ENCODE data around the gene SLAMF9. TPM values are rescaled to one million over a fixed set of nuclear protein-coding genes. Genes with fewer than 3 reads are reported as not detected.
A peak's percentile ranks its signal among the peaks of the same experiment; 100 is the strongest.

The SLAMF9 gene
- total RNA-seq, 2 experiments from 2014 or later = not detected

DNA sequence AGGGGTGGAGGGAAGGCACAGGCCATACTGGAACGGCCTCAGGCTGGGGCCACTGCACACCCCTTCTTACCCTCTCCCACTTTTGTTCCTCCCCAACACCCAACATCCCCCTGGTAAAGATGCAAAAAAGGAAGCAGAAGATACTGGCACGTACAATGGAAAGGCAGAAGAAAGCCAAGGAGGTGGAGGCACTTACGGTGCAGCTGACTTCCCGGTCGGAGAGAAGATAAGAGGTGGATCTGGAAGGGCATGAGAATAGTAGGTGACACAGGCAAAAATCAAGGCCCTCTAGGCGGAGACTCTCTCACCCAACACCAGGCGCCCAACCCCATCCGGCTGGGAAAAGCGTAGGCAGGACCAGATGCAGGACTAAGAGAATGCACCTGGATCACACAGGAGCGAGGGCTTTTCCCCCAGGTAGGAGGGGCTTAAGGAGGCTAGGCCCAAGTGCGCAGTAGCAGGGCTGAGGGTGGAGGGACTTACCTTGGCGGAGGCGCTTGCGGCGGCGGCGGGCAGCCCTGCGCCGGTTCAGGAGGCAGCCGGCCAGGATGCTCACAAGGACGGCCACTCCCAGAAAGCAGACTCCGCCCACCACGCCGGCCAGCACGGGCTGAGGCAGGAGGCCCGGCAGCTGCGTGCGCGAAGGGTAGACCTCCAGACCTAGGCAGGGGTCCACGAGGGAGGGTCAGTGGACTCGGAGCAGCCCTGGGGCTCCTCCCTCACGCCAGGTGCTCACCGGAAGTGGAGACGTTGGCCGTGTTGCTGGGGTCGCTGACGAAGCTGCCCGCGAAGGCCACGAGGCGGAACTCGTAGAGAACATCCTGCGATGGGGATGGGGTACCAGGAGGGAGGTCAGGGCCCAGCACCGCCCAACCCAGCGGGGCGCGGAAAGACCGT is 24.6 kb downstream of the SLAMF9 start:
- no peak overlapping the region for H3K27ac Mint-ChIP-seq
- no peak for DNase-seq
- H3K27me3 Mint-ChIP-seq = no peaks in the 10 kb centered on the region
- H3K4me1 Mint-ChIP-seq (ENCODE audit: low read depth) = peaks cover 6% of the 10 kb centered on the region
- peaks cover 3% of the 10 kb centered on the region for H3K36me3 Mint-ChIP-seq
- ChIA-PET CTCF (interaction anchor here (16.2 kb wide), 1 partner anchor 75 kb away, joined by 311 read pairs; no protein-coding TSS in a partner anchor), POLR2A (no interaction called here)
- no peak overlapping the region for H3K4me3 Mint-ChIP-seq
- intact Hi-C loops (cut with micrococcal nuclease) = loop anchor here (10.0 kb wide), 1 partner anchor 715 kb away; the partner anchor contains the start of gene SLAMF1
- H3K9me3 Mint-ChIP-seq = no peaks in the 10 kb centered on the region

DNA sequence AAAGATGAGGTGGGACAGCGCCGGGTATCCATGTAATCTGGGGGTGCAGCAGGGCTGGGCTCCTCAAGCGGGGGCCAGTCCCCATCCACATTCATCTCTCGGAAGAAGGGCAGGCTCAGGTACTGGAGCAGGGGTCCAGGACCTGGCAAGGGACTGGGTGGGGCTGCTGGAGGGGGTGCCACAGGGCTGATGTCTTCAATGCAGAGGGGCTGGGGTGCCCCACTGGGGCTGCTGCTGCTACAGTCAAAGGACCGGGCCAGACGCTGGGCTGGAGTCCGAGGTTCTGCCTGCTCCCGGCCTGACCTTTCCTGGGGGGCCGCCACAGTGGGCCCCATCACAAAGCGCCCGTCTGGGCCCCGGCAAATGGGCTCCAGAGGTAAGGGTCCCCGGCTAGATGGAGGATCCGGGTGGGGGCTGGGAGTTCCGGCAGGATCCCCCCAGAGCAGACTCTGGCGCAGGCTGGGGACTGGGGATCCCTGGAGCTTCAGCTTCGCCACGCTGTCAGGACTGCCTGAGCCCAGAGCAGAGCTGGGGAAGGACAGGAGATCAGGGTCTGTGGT is 25.5 kb downstream of the SLAMF9 start:
- Mint-ChIP-seq H3K27me3 (no peaks in the 10 kb centered on the region), H3K36me3 (peaks cover 11% of the 10 kb centered on the region), H3K4me3 (no peak overlapping the region), H3K27ac (no peak overlapping the region), H3K4me1 (ENCODE audit: low read depth) (peaks cover 6% of the 10 kb centered on the region), H3K9me3 (no peaks in the 10 kb centered on the region)
- POLR2A ChIA-PET = interaction anchor here (0.6 kb wide), 1 partner anchor 79 kb away, joined by 3 read pairs; no protein-coding TSS in a partner anchor
- no peak for DNase-seq
- intact Hi-C loops (cut with micrococcal nuclease) = loop anchor here (10.0 kb wide), 1 partner anchor 716 kb away; the partner anchor contains the start of gene SLAMF1
- CTCF ChIA-PET = interaction anchor here (16.2 kb wide), 1 partner anchor 75 kb away, joined by 311 read pairs; no protein-coding TSS in a partner anchor

DNA sequence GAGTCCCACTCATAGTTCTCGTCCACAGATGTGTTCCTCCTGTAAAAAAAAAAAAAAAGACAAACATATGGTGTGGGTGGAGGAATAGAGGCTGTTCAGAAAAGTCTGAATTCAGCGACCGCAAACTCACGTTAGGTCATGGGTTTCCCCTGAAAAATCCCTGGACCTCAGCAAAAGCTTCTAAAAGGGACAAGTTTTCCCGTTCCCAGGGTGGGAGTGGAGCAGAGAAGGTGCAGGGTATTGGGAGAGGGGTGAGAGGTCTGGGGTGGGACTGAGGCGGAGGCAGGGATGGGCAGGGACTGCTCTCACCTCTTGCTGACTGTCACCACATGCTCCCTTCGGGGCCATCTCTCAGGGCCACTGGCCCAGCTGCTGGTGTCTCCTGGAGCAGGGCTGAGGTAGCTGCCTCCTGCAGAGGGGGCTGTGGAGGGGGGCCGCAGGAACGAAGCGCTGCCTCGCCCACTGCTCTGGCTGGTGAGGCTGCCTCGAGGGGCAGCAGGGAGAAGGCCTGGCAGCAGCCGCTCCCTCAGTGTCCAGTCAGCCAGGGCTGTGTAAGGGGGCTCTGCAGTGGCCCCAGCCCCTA is 26.1 kb downstream of the SLAMF9 start:
- no peaks in the 10 kb centered on the region for H3K27me3 Mint-ChIP-seq
- POLR2A ChIA-PET = interaction anchor here (0.6 kb wide), 2 partner anchors 80 to 646 kb away, joined by 3 to 7 read pairs; no protein-coding TSS in a partner anchor
- H3K4me3 Mint-ChIP-seq = no peak overlapping the region
- peaks cover 17% of the 10 kb centered on the region for H3K36me3 Mint-ChIP-seq
- CTCF ChIA-PET = interaction anchor here (16.2 kb wide), 1 partner anchor 76 kb away, joined by 311 read pairs; no protein-coding TSS in a partner anchor
- H3K9me3 Mint-ChIP-seq = no peaks in the 10 kb centered on the region
- intact Hi-C loops (cut with micrococcal nuclease) = loop anchor here (10.0 kb wide), 1 partner anchor 717 kb away; the partner anchor contains the start of gene SLAMF1
- no peak overlapping the region for H3K27ac Mint-ChIP-seq
- no peak for DNase-seq
- peaks cover 11% of the 10 kb centered on the region for H3K4me1 Mint-ChIP-seq (ENCODE audit: low read depth)

DNA sequence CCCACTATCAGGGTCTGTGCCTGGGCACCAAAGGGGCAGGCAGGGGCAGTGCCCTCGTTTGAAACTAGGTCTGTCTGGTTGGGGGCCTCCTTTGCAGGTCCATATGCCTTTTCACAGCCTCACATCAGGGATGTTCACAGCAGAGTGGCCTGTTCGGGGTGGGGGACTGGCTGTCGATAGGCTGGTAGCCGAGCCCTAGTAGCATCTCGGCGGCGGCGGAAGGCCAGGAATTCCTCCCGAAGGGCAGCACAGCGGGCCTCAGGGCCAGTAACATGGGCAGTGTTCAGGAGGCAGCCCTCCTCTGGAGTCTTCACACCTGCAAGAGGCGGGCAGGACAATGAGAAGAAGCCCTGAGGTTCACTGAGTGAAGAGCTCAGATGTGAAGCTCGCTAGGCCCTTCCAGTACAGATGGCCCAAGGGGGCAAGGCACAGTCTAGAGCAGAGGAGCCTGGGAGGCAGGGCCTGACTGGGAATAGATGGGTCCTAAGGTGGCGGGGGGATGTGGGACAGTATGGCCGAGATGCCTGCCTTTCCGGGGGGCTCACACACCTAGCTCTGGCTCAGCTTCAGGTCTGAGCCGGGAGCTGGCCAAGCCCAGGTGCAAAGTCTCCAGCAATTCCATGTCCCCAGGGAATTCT is 26.7 kb downstream of the SLAMF9 start:
- CTCF ChIA-PET = interaction anchor here (16.2 kb wide), 1 partner anchor 77 kb away, joined by 311 read pairs; no protein-coding TSS in a partner anchor
- DNase-seq = no peak

DNA sequence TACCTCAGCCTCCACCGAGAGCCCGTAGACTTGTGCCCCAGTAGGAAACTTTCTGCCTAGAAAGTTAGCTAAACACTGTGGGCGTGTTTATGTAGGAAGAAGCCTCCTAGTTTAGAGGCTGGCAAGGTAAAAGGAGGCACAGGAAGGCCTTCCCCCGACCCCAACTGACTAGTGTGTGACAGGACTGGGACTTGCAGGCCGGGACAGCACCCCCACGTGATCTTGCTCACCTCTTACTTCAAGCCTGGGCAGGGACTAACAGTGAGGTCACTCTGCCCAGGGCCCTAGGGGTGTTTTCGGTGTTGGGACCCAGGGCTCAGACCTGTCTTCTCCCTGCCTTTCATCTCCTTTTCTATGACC is 28.3 kb downstream of the SLAMF9 start:
- H3K4me3 Mint-ChIP-seq = peak overlapping the region; percentile 93
- intact Hi-C loops (cut with micrococcal nuclease) = loop anchor here (1.0 to 10.0 kb wide), 3 partner anchors 106 to 837 kb away; partner anchors contain the start of genes PIGM and SLAMF1
- peaks cover 31% of the 10 kb centered on the region for H3K36me3 Mint-ChIP-seq
- POLR2A ChIA-PET = interaction anchor here (0.6 to 4.3 kb wide), 9 partner anchors 11 to 336 kb away, joined by 3 to 29 read pairs (median 5); partner anchors contain the start of genes DCAF8 and DUSP23
- H3K27ac Mint-ChIP-seq = peak overlapping the region; percentile 98
- H3K4me1 Mint-ChIP-seq (ENCODE audit: low read depth) = peaks cover 33% of the 10 kb centered on the region
- no peaks in the 10 kb centered on the region for H3K27me3 Mint-ChIP-seq
- CTCF ChIA-PET = interaction anchor here (0.9 to 16.2 kb wide), 5 partner anchors 10 to 81 kb away, joined by 4 to 311 read pairs (median 9); partner anchors contain the start of gene IGSF9
- H3K9me3 Mint-ChIP-seq = no peaks in the 10 kb centered on the region
- peak; percentile 78 for DNase-seq

More for the DNA sequence above, 26.7 kb downstream of the SLAMF9 start:
- POLR2A ChIA-PET = interaction anchor here (0.6 kb wide), 1 partner anchor 646 kb away, joined by 7 read pairs; no protein-coding TSS in a partner anchor
- Mint-ChIP-seq H3K4me3 (no peak overlapping the region), H3K27me3 (no peaks in the 10 kb centered on the region), H3K27ac (no peak overlapping the region), H3K36me3 (peaks cover 19% of the 10 kb centered on the region), H3K9me3 (no peaks in the 10 kb centered on the region), H3K4me1 (ENCODE audit: low read depth) (peaks cover 16% of the 10 kb centered on the region)
- intact Hi-C loops (cut with micrococcal nuclease) = loop anchor here (10.0 kb wide), 1 partner anchor 717 kb away; the partner anchor contains the start of gene SLAMF1

DNA sequence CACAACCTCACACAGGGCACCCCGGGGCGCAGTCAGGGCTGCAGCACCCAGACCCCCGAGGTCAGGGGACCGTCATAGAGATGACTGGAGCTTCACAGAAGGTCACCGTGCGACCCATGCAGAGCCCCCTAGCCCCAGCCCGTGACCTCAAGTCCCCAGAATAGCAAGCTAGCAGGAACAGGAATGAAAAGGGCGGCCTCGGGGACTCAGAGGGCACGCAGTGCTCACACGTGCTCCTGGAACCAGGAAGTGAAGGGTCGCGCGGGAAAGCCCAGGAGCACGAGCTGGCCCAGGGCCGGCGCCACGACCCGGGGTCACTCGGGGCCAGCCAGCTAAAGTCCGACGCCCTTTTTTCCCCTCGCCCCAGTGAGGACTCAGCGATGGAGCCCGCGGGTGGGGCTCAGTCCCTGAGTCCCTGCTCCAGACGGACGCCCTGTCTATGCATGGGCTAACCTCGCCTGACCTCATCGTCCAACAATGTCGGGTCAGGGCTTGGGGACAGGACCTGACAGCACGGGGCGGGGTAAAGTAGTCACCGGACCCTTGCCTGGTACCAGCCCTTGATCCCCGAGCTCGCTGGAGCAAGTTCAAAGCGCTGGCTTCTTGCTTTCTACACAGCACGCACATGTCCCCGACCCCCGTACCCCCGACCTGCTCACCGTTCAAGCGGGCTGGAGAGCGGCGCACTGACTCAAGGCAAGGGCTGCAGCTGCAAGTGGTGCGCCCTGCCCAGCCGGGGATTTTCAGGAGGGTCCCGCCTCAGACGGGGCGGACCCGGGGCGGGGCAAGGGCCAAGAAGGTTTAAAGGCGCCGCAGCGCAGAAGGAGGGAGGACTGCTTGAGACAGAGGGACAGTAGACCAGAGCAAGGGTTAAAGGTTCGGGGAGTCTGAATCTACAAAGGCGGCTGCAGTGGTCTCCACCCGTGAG is 29.0 kb downstream of the SLAMF9 start, which contains the start of gene TAGLN2:
Gene TAGLN2, minus strand, starts transcription at position 717 of the 928 bp plus-strand sequence. CDS start 4,998 bp downstream, outside the sequence.
- ChIA-PET CTCF (interaction anchor here (0.6 to 4.4 kb wide), 8 partner anchors 8 to 160 kb away, joined by 3 to 31 read pairs (median 5); partner anchors contain the start of gene IGSF9), POLR2A (interaction anchor here (0.6 to 4.3 kb wide), 14 partner anchors 10 to 849 kb away, joined by 3 to 29 read pairs (median 5); partner anchors contain the start of genes AIM2, DCAF8, DUSP23 and IGSF8)
- no peaks in the 10 kb centered on the region for H3K9me3 Mint-ChIP-seq
- H3K4me3 Mint-ChIP-seq = peak within 1 kb of the TSS; percentile 93
- H3K27me3 Mint-ChIP-seq = no peaks in the 10 kb centered on the region
- peaks cover 37% of the 10 kb centered on the region for H3K36me3 Mint-ChIP-seq
- intact Hi-C loops (cut with micrococcal nuclease) = loop anchor here (1.0 to 10.0 kb wide), 8 partner anchors 106 to 913 kb away; partner anchors contain the start of genes AIM2, DCAF8, DUSP23 and IGSF8
- H3K27ac Mint-ChIP-seq = peak within 1 kb of the TSS; percentile 98
- peaks cover 39% of the 10 kb centered on the region for H3K4me1 Mint-ChIP-seq (ENCODE audit: low read depth)
- peak; percentile 93 for DNase-seq

DNA sequence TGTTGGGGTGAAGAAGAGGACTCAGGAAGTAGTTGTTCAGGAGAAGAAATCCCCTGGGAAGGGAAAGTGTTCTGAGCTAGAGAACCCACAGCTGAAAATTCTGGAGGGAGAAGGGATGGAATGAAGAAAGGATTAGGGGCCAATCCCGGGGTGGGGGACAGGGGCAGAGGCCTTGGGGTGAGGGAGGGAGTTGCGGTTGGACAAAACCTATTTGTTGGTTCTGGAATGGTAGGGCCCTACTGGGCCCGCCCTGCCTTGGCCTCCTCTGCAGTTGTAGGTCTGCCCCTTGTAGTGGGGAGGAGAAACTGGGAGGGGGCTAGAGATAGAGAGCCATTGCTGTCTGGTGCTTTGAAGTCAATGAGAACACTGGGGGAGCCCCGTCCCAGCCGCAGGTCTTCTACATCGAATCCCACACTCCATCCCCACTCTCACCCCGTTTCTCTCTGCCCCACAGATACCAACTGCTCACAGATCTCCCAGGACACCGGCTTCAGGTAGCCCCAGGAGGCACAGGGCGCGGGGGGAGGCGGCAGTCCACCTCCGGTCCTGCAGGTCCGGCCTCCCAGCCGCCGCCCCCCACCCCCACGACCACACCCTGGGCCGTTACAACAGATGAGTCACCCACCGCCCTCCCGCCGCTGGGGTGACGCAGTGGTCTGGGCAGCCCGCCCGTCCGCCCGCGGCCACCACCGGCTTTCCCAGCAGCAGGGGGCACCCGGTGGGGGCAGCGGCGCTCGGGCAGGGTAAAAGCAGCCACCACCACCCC is 29.8 kb downstream of the SLAMF9 start:
- POLR2A ChIA-PET = interaction anchor here (0.8 to 4.3 kb wide), 15 partner anchors 9 to 915 kb away, joined by 3 to 29 read pairs (median 5); partner anchors contain the start of genes AIM2, DCAF8, IFI16 and PIGM
- peaks cover 42% of the 10 kb centered on the region for H3K4me1 Mint-ChIP-seq (ENCODE audit: low read depth)
- CTCF ChIA-PET = interaction anchor here (1.3 to 4.4 kb wide), 7 partner anchors 9 to 161 kb away, joined by 3 to 31 read pairs (median 4); no protein-coding TSS in a partner anchor
- intact Hi-C loops (cut with micrococcal nuclease) = loop anchor here (1.0 to 10.0 kb wide), 7 partner anchors 144 to 912 kb away; partner anchors contain the start of genes AIM2, DCAF8, DUSP23 and IGSF8
- DNase-seq = peak; percentile 80
- peak overlapping the region; percentile 98 for H3K27ac Mint-ChIP-seq
- peaks cover 44% of the 10 kb centered on the region for H3K36me3 Mint-ChIP-seq
- peak overlapping the region; percentile 93 for H3K4me3 Mint-ChIP-seq
- no peaks in the 10 kb centered on the region for H3K9me3 Mint-ChIP-seq
- H3K27me3 Mint-ChIP-seq = no peaks in the 10 kb centered on the region

DNA sequence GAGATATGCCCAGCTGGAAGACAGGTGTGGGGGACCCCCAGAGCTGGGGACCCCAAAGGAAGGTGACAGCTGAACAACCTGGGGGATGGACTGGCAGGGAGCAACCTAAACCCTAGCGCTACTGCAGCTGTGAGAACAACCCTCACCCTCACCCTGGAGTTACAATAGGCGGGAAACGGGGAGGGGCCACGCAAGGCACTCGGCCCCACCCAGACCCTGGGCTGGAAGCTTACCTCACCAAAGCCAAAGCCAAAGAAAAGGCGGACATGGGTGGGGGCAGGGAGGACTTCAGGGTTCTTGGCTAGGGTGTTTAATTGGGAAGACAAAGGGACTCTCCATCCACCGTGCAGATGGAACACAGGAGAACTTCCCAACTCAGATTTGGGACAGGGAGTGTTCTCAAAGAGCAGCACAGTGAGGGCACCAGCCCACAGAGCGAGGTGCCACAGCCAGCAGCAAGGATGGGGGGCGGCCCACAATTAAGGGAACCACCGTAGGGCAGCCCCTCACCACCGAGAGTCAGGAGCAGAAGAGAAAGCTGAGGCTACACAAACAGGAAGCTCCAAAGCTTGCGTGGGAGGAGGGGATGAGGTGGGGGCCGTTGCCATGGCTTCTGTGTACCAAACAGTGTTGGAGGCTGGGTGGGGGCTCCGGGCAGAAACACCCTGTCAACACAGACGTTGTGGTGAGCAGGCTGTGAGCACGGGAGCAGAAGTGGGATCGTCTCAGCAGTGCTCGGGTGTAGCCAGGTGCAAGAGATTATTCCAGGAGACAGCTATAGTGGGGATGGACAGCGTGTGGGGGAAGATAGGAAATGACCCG is 30.6 kb downstream of the SLAMF9 start:
- POLR2A ChIA-PET = interaction anchor here (0.7 to 4.3 kb wide), 14 partner anchors 8 to 914 kb away, joined by 3 to 29 read pairs (median 3); partner anchors contain the start of genes AIM2, DCAF8, IFI16 and PIGM

More for the DNA sequence above, 30.6 kb downstream of the SLAMF9 start:
- peaks cover 50% of the 10 kb centered on the region for H3K36me3 Mint-ChIP-seq
- H3K4me3 Mint-ChIP-seq = peak overlapping the region; percentile 93
- H3K27ac Mint-ChIP-seq = peak overlapping the region; percentile 98
- CTCF ChIA-PET = interaction anchor here (1.0 to 4.4 kb wide), 8 partner anchors 10 to 162 kb away, joined by 3 to 31 read pairs (median 4); no protein-coding TSS in a partner anchor
- DNase-seq = peak; percentile 94
- no peaks in the 10 kb centered on the region for H3K9me3 Mint-ChIP-seq
- peaks cover 43% of the 10 kb centered on the region for H3K4me1 Mint-ChIP-seq (ENCODE audit: low read depth)
- intact Hi-C loops (cut with micrococcal nuclease) = loop anchor here (1.0 to 10.0 kb wide), 7 partner anchors 143 to 911 kb away; partner anchors contain the start of genes AIM2, DCAF8, DUSP23 and IGSF8
- H3K27me3 Mint-ChIP-seq = no peaks in the 10 kb centered on the region

Measured in activated CD4-positive, alpha-beta memory T cell treated with anti-CD3 and anti-CD28 coated beads for 36 hours (primary cell).